GM12875 (cell line): ENCODE measurements around the gene PTPRS.
A peak's percentile ranks its signal among the peaks of the same experiment; 100 is the strongest.
"Not testable (repeated sequence)": the region's sequence is repeated elsewhere in the genome, so short reads cannot be mapped to it uniquely, and the experiment has no call there.

Experiments
- H3K4me3 ChIP-seq: one replicate; pipeline ENCODE4 v1.5.1; 2011; ENCODE audit warnings: low read depth, low read length, control low read depth
- CTCF ChIP-seq: IDR thresholded peaks from 2 replicates; pipeline ENCODE4 v1.5.1; 2011; ENCODE audit warnings: low read depth, mild to moderate bottlenecking, control low read depth, inconsistent platforms, low read length, moderate library complexity, borderline replicate concordance; ENCODE audit not compliant: insufficient read depth

Gene PTPRS

DNA sequence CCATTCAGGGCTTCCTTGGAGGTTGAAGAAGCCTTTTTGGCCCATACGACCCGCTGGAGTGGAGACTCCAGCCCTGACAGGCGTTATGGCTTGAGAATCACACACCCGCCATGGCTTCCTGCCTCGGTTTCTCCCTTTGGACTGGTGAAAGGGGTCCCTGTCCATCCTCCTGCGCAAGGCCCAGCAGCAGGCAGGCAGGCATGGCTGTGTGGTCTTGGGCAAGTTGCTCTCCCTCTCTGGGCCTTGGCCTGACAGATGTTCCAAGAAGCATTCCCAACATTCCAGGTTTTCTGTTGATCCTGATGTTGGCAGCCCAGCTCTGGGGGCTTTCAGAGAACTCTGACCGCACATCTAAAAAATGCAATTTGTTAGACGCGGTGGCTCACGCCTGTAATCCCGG, 8.1 kb downstream of the PTPRS start:
- no peak for TF ChIP-seq CTCF
- no peak overlapping the region for H3K4me3 ChIP-seq

DNA sequence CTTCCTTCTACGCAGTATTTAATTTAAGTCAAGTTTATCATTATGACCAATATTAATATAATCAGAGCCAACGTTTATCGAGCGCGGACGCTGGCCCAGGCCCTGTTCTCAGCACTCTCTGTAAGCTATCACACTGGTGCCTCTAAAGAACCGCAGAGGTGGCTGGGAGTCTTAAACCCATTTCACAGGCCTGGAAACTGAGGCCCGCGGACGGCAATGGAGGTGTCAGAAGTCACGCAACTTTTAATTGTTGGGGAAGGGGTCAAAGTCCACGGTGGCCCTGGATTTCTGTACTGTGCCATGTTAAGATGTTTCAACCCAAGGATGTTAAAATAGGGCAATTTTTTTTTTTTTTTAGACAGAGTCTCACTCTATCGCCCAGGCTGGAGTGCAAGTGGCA, 8.8 kb downstream of the PTPRS start:
- no peak overlapping the region for H3K4me3 ChIP-seq
- TF ChIP-seq CTCF, result no peak

- no peak overlapping the region for H3K4me3 ChIP-seq
- TF ChIP-seq CTCF, result no peak
Observed at GRCh38 chr19:5330307-5330720, 10.3 kb downstream of the PTPRS start.

DNA sequence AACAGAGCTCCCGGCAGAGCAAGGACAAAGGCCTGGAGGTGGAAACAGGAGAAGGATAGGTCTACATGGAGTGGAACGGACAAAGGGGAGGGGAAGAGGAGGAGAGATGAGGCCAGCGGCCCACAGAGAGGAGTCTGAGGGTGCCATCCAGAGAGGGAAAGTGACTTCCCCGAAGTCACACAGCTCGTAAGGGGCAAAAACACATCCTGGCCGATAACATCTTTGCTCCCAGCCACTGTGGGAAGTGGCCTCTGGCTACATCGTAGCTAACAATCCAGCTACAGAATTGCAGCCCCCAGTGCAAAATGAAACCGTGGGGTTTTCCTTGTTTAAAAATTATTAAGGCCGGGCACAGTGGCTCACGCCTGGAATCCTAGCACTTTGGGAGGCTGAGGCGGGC, 11.5 kb downstream of the PTPRS start:
- no peak overlapping the region for H3K4me3 ChIP-seq
- no peak for TF ChIP-seq CTCF

GRCh38 chr19:5328407-5328806, 12.2 kb downstream of the PTPRS start:
- not testable (repeated sequence) for H3K4me3 ChIP-seq

DNA sequence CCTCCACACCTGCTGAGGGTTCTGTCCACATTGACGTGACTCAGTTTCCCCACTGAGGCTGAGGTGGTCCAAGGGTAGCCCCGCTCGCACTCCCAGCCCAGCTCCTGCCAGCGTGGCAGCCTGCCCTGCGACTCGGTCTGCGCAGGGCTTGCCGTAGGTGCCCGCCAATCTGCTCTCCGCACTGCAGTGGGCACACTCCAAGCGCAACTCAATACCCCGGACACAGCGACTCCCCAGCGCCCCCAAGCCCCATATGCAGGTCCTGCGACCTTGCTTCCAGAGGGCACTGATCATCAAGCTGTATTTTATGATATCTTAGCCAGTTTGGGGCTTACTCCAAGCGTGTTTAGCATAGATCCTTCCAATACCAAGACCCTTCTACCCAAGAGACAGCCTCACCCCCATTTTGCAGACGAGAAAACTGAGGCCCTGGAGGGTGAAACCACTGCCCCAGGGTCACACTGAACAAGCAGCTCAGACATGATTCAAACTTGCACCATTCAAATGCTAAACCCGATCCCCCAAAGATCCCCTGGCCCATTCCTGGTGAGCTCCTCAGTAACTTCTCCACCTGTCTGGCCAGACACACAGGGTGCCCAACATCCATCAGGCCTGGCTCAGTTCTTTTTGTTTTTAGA, 13.5 kb downstream of the PTPRS start:
- no peak overlapping the region for H3K4me3 ChIP-seq
- TF ChIP-seq CTCF, result 0 out of 2 replicates have a peak, but pooled peaks have one; percentile 6

DNA sequence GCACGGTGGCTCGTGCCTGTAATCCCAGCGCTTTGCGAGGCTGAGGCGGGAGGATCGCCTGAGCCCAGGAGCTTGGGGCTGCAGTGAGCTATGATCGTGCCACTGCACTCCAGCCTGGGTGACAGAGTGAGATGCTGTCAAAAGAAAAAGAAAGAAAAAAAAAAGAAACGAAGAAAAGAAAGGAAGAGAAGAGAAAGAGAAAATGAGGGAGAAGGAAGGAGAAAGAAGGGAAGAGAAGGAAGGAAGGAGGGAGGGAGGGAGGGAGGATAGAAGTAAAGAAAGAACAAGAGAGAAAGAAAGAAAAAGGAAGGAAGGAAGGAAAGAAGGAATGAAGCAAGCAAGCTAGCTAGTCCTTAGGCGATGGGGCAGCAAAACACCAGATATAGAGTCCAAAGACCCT, 14.1 kb downstream of the PTPRS start:
- TF ChIP-seq CTCF, result no peak
- no peak overlapping the region for H3K4me3 ChIP-seq

GRCh38 chr19:5324947-5325346, 15.7 kb downstream of the PTPRS start:
- H3K4me3 ChIP-seq, result no peak overlapping the region
- TF ChIP-seq CTCF, result no peak
